GM12872 (cell line): Measurements from ENCODE around the gene DGKD.

Source experiments
- TF ChIP-seq, protein P1 (sequence below): IDR thresholded peaks from 3 replicates; pipeline ENCODE4 v1.5.1; 2011; ENCODE audit warnings: low read depth, mild to moderate bottlenecking, low read length, moderate library complexity; ENCODE audit not compliant: insufficient read depth

DGKD gene

DNA sequence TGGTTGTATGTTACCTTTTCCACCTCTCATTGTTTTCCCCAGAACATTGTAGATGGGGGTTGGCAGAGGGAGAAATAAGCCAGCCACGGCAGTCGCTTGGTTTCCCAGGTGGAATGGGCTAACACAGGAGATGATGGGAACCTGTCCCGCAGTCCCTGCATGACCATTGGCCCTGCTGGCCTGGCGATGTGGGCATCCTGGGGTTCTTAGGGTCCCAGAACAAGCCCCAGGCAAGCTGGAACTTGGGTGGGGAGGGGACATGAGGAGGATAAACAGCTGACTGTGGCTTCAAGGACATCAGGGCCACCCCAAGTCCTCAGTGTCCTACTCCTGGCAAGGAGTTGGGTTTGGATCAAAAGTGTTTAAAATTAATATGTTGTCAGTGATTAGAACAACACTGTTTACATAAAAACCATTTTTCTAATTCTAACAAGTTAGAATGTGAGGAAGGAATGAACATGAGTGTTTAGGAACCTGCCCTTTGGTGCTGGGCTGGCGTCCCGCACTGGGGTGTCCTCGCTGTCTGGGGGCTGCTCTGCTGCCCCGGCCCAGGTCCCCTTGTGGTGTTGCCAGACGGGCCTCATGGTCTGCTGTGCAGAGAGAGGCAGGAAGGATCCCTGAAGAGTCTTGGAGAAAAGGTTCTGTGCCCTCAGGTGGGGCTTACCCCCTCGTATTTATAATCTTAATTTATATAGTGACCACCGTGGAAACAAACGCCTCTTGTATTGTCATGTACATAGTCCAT lies 117.2 kb downstream of the DGKD start:
- TF ChIP-seq, protein P1, sequence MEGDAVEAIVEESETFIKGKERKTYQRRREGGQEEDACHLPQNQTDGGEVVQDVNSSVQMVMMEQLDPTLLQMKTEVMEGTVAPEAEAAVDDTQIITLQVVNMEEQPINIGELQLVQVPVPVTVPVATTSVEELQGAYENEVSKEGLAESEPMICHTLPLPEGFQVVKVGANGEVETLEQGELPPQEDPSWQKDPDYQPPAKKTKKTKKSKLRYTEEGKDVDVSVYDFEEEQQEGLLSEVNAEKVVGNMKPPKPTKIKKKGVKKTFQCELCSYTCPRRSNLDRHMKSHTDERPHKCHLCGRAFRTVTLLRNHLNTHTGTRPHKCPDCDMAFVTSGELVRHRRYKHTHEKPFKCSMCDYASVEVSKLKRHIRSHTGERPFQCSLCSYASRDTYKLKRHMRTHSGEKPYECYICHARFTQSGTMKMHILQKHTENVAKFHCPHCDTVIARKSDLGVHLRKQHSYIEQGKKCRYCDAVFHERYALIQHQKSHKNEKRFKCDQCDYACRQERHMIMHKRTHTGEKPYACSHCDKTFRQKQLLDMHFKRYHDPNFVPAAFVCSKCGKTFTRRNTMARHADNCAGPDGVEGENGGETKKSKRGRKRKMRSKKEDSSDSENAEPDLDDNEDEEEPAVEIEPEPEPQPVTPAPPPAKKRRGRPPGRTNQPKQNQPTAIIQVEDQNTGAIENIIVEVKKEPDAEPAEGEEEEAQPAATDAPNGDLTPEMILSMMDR = no peak

DNA sequence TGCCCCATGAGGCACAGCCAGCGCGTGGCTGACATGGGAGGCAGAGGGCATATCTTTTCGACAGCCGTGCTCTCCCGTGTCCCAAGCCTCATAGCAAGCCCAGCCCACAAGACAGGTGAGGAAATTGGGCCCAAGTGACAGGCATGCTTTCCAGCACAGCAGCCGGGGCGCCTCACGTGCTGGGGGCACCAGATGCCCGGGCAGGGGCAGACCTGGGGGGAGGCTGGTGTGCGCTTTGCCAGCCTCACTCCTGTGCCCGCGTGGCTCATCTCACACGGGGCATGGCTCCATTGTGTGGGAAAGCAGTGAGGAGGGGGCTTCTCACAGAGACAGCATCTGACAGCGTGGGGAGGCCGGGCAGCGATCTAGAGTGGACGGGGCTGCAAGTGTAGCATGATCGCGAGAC lies 119.1 kb downstream of the DGKD start:
- TF ChIP-seq, protein P1 = no peak

DNA sequence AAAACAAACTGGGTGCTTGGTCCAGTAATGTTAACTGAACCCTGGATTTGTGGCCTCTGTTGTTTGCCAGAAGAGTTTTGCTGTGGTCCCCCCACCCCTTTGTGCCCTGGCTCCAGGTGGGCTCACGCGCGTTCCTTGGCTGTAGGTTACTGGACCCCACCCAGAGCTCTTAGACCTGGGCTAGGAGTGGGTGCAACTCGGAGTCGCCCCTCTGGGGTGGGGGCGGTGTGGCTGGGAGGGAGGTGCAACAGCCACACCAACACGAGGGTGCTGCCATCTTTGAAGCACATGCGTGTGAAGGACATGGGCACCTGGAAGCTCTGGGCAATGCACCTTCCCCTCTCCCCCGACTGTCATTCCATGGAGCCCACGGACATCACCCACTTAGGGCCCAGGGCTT lies 119.6 kb downstream of the DGKD start:
- TF ChIP-seq, protein P1 = no peak

DNA sequence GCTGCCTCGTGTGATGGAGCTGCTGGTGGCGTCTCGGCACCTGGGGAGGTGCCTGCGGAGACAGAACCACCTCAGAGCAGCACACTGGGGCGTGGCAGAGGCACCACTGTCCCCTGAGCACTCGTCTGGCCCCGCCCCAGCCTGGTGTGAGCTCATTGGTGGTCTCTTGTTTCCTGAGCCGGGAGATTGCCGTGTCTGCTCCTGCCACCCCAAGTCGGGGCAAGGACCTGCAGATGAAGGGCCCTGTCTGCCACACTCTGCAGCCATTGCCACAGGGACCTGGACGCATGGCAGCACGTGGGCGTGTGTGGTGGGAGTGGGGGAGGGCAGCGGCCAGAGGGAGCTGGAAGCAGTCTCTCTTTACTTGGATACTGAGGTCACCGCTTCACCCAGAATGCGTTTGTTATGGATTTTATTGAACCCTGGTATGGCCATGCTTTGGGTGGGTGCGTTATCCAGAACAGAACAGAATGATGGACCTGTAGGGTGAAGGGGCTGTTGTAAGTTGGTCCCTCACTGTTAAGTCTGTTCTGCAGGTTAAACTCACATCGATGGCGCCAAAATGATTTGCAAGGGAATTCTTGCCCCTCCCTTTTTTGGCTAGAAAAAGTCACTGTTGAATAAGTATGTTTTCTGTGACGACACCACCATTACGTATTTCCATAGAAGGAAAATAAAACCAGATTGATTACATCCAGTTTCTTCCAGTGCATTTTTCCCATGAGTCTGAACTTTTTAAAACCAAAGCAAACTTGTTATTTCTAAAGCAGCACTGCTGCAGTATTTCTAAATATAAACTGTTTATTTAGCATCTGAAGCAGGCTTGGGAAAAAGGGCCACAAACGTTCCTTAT lies 120.2 kb downstream of the DGKD start:
- TF ChIP-seq, protein P1 = no peak

DNA sequence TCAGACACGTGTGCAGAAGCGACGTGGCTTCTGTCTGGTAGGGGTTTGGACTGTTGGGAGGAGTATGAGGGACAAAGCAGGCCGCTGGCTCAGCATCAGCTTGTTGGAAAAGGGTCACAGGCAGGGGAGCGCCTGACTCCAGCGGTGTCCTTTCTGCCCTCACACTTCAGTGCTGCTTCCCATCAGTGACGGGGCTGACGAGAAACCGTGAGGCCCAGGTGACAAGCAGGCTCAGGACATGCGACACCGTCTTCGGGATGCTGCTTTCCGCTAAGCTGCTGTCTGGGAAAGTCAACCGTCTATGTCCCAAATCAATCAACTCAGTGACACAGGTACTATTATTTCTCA lies 121.7 kb downstream of the DGKD start:
- TF ChIP-seq, protein P1 = no peak

DNA sequence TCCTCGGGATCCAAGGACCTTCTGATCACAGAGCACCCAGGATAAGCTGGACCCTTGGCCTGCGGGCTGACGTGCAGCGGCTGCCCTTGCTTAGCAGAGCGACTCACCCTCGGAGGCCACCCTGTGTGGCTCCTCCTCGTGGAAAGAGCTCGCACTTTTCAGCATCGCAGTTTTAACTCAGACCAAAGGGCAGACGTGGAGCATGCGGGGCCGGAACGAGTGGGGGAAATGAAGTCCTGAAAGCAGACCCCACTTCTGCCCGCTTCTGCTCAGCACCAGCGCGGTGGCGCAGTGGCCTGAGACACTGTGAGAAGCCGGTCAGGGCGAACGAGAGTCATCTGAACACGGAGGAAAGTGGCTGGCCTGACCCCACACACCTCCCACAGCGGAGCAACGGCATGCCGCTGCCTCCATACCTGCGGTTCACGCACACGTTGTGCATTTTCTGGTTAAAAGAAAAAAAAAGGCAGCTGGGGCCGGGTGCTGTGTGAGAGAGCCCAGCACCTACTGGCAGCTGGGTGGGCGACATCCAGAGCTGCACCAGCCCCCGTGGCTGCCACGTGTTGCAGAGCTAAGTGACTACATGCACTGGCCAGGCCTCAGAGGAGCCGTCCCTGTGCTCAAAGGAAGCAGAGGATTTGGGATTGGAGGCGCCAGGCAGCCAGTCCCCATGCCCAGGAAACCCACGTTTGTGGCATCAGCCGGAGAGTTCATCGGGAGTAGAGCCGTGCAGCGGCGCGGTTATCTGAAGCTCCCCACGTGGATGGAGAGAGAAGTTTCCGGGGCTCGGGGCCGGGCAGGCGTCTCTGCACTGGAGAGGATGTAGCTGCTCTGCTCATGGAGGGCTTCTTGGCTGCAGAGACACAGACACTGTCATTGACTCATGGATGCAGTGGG lies 122.6 kb downstream of the DGKD start:
- TF ChIP-seq, protein P1 = no peak
